Fibroblast of mammary gland (primary cell): Measurements from ENCODE around the gene RAI1.

Experiments used
- DNase-seq: peaks from one replicate; pipeline ENCODE4 v3.0.0-alpha.2; 2010; ENCODE audit warnings: low read depth
- H3K4me3 ChIP-seq: 2 replicates; pipeline ENCODE4 v1.5.1; 2011; ENCODE audit warnings: low read depth, mild to moderate bottlenecking, low read length, moderate library complexity; ENCODE audit not compliant: control insufficient read depth
- TF ChIP-seq, protein P1 (sequence below): conservative IDR thresholded peaks from 2 replicates; pipeline ENCODE4 v1.5.1; 2011; ENCODE audit warnings: low read depth, low read length, inconsistent platforms; ENCODE audit not compliant: control insufficient read depth, insufficient read depth

The RAI1 gene

DNA sequence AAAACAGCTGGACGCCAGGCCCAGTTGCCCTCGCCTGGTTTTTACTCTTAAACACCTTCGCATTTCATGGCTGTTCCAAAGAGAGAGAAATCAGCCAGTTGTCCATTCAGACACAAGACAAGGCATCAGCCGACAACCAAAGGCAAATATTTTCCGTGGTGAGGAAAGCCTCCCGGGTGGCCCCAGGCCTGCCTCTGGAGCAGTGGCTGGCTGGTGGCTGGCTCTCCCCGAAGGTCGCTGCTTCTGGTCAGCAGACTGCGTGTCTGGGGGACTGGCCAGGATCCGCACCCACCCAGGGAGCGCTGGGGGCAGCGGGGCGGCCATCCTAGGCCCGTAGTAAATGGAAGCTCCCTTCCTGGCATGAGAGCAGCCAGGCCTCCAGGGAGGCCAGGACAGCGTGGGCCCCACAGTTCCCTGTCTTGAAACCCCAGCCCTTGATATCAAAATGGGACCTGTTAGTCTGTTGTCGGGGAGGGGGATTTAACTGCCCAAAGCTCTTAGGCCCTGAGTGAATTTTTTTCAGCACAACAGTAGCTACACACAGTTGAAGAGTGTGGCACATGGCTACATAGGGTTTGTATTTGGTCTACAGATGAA, 97.9 kb downstream of the RAI1 start:
- DNase-seq = no peak
- H3K4me3 ChIP-seq = no peak overlapping the region
- TF ChIP-seq, protein P1, sequence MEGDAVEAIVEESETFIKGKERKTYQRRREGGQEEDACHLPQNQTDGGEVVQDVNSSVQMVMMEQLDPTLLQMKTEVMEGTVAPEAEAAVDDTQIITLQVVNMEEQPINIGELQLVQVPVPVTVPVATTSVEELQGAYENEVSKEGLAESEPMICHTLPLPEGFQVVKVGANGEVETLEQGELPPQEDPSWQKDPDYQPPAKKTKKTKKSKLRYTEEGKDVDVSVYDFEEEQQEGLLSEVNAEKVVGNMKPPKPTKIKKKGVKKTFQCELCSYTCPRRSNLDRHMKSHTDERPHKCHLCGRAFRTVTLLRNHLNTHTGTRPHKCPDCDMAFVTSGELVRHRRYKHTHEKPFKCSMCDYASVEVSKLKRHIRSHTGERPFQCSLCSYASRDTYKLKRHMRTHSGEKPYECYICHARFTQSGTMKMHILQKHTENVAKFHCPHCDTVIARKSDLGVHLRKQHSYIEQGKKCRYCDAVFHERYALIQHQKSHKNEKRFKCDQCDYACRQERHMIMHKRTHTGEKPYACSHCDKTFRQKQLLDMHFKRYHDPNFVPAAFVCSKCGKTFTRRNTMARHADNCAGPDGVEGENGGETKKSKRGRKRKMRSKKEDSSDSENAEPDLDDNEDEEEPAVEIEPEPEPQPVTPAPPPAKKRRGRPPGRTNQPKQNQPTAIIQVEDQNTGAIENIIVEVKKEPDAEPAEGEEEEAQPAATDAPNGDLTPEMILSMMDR = no peak

DNA sequence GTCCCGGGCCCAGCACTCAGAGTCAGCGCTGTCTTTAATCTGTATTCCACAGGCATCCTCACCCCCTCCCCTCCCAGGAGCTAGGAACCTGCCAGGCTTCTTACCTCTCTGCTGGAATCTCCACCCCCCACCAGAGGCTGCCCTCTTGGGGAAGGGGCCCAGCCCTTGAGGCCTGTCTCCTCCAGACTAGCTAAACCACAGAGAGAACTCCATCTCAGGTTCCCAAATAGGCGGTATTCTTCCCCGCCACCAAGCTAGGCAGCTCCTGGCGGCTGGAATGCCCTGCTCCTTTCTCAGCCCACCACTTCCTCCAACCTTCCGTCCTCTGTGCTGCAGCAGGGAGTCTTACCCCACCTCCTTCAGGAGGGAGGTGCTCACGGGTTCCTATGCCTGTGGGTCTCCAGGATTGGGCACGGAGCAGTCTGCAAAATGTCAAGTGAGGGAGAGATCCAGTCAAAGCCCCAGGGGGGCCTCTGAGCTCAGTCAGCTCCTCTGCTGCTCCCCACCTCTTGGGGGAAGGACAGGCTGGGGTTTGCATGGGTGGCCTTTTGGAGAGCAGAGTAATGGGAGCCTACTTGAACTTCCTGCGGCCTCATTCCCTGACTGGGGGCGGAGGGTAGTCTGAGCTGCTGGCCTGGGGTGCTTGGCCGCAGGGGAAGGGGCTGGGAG, 99.8 kb downstream of the RAI1 start:
- DNase-seq = peak; percentile 49
- TF ChIP-seq, protein P1 = peak; percentile 31
- H3K4me3 ChIP-seq = no peak overlapping the region

DNA sequence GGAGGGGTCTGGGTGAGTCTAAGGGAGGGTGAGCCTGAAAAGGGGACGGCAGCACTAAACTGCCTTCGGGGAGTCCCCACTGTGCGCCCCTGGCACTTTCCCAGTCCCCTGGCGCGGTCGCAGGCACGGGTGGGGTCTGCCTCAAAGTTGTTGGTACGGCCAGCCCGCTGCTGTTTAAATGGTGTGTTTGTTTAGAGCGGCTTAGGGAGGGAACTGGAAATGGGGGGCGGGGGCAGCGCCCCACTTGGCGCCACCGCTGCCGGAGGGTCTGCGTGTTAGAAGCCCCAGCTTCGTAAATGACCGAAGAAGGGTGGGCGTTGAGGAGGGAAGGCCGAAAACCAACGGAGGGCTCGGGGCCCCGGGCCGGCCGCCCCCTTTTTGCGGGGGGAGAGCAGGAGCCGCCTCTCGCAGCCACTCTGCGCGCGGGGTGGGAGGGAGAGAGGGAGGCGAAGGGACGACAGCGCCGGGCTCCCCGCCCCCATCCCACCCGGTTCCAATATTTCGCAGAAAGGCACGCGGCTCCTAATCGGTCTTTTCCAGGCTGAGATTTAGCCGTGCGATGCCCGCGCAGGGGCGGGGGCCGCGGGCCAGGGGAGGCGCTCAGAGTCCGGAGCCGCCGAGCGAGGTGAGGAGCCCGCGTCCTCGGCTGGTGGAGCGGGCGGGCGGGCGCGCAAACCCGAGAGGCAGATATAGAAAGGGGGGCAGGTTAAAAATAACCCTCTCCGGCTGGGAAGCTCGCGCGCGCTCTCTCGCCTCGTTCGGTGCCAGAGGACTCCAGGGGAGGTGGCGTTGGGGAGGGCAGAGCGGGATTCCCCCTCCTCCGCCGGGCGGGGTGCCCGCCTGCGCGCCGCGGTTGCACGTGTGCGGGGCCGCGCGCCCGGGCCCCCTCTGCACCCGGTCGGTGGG, 100.6 kb downstream of the RAI1 start:
- DNase-seq = peak; percentile 48
- TF ChIP-seq, protein P1 = no peak
- H3K4me3 ChIP-seq = peak overlapping the region; percentile 28

DNA sequence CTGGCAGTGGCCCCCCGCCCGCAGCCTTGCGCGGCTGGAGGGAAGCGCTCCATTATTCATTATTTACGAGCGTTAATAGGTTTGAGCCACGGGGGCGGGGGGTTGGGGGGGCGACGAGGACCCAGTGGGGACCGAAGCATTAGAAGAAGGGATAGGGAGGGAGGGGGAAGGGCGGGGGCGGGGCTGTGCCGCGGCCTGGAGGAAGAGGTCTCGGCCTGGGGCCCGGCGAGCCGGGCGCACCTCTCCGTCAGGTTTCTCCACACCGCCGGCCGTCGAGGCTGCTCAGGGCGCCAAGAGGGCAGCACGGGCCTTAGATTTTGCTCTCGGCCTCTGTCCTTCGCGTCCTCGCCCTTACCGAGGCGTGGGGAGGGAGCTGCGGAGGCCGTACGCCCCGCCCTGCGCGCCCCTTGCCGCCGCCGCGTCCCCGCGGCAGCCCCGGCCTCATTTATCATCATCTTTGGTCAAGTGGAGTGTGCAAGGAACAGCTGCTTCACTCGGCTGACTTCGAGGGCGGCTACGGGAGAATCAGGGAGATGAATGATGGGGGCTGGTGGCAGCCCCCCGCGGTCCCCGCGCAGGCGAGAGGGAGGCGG, 101.4 kb downstream of the RAI1 start:
- DNase-seq = no peak
- TF ChIP-seq, protein P1 = no peak
- peak overlapping the region; percentile 17 for H3K4me3 ChIP-seq

DNA sequence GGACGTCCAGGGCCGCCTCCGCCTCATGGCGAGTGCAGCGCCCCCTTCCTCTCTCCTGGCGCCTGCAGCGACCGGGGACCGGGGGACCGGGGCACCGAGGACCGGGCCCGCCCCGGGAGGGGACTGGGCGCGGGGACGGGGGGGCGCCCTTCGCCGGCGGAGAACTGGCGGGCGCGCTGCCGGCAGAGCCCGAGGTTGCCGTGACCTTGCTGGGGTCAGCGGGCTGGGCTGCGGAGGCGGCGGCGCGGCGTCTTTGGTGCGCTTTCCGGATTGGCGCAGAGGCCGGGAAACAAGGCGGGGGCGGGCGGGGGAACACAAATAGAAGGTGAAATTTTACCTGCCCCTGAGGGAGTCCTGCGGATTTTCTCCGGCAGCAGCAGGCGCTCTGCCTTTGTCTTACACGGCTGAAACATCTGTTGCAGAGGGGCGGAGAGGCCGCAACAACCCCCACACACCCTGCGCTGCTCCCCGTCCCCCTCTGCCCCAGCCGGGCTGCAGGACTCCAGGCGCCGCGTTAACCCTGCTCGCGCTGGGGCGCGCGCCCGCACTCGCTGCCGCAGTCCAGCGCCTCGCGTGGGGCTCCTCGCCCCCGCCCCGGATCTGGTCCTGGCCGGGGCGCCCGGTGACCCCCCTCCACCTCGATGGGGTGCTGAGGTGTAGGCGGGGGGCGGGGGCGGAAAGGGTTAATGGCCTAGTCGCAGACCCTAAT, 102.0 kb downstream of the RAI1 start:
- peak; percentile 18 for DNase-seq
- H3K4me3 ChIP-seq = peak overlapping the region; percentile 40
- TF ChIP-seq, protein P1 = no peak
